Stimulated activated CD4-positive, alpha-beta T cell treated with anti-CD3 and anti-CD28 coated beads, Interleukin-12 subunit alpha, Interleukin-12 subunit beta, amount 100 ng/mL, for 48 hours (primary cell): ENCODE results near the gene SMIM7.

Experiments
- DNase-seq, 3 donors: peaks; one replicate each; pipeline ENCODE4 v3.0.0-alpha.2; 2020; ENCODE audit warnings: low read depth in 2 of 3, low spot score in 1 of 3

SMIM7 gene

DNA sequence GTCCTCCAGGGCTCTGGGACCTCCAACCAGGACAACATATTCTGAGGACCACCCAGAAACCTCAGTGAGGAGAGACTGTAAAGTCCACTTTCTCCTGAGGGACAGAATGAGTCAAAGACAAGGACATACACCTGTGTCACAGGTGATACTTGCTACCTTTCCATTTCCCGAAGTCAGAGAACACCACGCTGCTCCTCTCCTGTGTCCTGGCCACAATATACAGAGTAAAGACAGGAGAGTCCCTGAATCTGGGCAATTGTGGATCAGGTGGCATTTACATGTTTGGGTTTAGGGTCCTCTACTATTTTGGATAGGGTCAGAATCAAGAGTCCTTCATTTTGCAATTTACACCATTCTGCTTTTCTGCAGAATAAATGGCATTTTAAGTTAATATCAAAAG is 36.9 kb downstream of the SMIM7 start:
- DNase-seq, result no peak

DNA sequence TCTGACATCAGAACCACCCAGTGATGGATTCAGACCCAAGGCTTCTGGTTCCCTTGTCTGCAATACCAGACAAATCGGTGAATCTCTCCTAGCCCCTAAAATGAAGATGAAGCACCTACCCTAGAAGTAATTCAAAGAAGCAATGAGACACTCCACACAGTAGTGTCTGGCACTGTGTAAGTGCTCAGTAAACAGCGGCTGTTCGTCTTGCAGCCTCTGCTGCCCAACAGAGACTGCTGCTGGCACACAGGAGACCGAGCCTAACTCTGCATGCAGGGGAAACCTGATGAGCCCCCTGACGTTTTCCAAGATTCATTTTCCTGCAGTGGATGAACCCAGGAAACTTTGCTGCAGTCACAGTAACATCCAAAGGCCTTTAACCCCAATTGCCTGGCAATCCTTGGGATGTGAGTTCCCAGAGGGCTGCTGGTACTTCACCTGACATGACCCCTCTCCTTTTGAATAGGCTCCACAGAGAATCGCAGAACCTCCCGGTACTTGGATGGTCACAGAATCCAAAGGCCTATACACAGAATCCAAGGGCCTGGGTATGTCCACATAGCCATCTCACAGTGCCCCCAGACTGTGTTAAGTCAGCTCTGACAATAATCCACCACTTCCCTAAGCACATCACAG is 38.7 kb downstream of the SMIM7 start:
- DNase-seq, result no peak

DNA sequence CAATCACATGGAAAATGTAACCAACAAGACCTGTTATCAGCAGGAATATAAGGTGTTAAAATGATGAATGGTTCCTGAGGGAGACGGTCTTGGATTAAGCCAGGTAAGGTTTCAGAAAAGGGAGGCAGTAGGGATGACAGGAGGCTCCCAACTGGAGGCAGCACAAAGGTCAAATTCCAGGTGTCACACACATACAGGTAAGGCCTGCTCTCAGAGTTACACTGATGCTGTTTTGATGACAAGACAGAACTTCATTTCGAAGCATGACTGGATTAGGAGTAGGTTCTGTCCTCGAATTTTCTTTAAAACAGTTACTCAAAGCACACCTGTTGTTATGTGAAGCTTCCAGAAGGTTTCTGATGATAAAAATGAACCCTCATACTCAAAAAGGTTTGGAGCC is 39.4 kb downstream of the SMIM7 start:
- no peak for DNase-seq

GRCh38 chr19:16620018-16620417 is 39.9 kb downstream of the SMIM7 start:
- DNase-seq, result no peak

DNA sequence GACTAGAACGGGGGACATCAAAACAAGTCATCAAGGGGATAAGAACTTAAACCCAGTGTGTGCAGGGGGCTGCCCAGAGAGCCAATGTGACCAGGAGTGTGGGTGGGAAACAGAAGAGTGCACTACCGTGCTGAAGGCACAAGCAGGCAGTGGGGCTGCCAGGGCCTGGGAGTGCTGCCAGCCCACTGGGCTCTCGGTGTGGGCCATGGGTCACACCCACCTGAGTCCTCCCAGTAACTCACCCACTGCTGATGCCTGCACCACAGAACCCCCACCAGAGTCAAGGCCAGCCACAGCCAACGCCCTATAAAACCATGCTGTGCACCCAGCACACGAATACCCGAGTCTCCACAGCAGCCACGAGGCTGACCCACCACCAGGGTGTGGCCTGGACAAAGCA is 40.5 kb downstream of the SMIM7 start:
- DNase-seq, result no peak

GRCh38 chr19:16618248-16618647 is 41.7 kb downstream of the SMIM7 start:
- DNase-seq, result no peak

DNA sequence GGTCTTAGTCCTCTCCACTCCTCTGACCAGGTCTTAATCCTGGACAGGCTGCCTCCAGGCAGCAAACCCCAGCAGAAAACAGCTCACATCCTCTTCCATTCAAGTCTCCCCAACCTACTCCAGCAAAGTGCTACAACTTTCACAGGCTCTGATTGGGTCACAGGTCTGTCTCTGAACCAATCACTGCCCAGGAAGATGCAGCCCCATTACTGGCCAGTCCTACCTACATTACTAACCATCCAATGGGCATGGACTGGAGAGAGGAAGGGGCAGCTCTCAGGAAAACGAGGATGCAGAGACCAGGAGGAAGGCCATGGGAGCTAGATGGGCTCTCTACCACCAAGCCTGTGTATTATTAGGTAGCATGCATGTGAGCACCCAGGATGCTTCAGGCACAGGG is 44.1 kb downstream of the SMIM7 start:
- DNase-seq, result no peak

DNA sequence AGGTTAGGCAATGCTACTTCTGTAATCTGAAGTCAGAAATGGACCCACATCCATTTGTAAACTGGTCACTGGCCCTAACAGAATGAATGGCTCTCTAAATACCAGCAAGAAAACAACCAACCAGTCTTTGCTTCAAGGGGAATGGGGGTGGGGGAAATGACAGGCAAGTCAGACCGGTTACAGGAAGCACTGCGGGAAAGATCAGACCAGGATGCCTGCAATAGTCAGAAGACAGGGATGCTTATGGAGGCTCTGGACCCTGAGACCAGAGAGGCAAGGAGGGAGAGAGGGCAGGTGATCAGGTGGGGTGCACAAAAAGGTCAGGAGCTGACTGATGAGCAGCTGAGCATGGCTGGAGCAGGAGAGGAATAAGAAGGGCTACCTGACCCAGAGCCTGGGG is 45.0 kb downstream of the SMIM7 start:
- no peak for DNase-seq

GRCh38 chr19:16613841-16614240 is 46.1 kb downstream of the SMIM7 start:
- DNase-seq, result no peak

DNA sequence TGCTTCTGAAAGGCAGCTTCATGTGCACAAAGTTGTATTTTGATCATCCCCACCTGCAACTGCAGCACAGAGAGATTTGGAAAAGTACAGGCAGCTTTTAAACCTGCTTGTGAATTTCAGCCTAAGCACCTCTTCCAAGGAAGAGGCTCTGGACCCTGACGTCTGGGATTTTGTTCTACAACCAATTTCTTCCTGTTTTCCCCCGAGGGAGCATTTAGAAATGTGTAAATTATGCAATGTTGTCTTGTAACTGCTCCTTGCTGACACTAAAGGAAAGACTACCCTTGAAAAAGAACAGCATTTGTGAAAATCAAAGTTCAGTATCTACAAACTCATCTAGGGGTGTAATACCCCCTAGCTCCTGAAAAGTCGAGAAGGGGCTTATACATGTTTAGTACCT is 47.3 kb downstream of the SMIM7 start:
- no peak for DNase-seq

GRCh38 chr19:16611121-16611520 is 48.8 kb downstream of the SMIM7 start:
- DNase-seq, result no peak

GRCh38 chr19:16609511-16610200 is 50.3 kb downstream of the SMIM7 start:
- no peak for DNase-seq

- DNase-seq, result no peak
These were observed 51.6 kb downstream of the SMIM7 start for GRCh38 chr19:16608290-16608739.

- no peak for DNase-seq
These were observed 52.1 kb downstream of the SMIM7 start for GRCh38 chr19:16607819-16608218.

DNA sequence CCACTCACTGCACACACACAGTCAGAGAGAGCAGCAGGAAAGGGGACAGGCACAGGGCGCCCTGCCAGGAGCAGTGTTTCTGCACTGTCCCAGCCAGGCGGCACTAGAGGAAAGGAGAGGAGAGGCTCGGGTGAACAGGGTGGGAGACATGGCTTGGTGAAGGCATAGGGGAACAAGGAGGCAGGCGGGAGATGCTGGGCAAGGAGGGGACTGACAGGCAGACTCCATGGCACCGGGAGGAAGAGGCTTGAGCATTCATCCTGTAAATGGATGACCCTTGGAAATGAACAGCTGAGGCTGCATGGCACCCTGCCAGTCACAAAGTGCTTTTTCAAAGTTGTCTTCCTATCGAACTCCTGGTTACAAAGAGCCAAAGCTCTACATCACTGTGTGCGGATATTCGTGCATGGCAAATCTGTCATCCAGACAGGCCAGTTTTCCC is 54.4 kb downstream of the SMIM7 start:
- no peak for DNase-seq

- no peak for DNase-seq
These were observed 54.8 kb downstream of the SMIM7 start for GRCh38 chr19:16605115-16605514.

- no peak for DNase-seq
These were observed 55.3 kb downstream of the SMIM7 start for GRCh38 chr19:16604615-16605014.

- no peak for DNase-seq
These were observed 56.9 kb downstream of the SMIM7 start for GRCh38 chr19:16603090-16603489.

DNA sequence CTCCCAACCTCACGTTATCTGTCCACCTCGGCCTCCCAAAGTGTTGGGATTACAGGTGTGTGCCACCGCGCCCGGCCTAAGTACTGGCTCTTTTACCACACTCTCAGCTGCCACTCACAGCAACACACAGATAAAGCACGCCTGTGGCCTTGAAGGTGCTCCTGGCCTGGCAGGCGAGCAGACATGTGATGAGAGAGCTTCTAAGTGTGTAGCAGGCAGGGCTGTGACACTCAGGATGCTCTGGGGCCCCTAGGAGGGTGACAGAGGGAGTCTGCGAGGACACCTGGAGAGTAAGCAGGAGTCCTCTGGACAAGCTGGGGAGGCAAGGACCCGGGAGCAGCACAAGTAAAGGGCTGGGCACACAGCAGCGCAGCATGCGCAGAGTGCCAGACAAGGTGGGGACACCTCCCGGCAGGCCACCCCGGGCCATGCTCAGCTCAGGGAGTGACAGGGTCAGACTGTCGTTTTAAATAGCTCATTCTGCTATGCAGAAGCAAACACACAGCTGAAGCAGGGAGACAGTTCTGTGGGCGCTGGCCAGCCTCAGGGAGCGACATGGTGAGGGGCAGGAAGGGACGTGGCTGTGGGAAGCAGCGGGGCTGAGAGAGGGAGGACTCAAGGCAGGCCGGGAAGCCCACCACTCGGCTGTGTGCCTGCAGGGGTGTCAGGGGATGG is 58.4 kb downstream of the SMIM7 start:
- no peak for DNase-seq

DNA sequence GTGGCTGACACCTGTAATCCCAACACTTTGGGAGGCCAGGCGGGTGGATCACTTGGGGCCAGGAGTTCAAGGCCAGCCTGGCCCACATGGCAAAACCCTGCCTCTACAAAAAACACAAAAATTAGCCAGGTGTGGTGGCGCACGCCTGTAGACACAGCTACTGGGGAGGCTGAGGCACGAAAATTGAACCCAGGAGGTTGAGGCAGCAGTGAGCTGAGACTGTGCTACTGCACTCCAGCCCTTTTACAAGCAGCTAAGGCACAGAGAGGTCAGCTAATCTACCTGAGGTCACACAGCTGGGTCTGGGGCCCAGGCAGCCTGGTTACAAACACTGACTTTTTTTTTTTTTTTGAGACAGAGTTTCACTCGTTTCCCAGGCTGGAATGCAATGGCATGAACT is 59.1 kb downstream of the SMIM7 start:
- DNase-seq, result no peak

DNA sequence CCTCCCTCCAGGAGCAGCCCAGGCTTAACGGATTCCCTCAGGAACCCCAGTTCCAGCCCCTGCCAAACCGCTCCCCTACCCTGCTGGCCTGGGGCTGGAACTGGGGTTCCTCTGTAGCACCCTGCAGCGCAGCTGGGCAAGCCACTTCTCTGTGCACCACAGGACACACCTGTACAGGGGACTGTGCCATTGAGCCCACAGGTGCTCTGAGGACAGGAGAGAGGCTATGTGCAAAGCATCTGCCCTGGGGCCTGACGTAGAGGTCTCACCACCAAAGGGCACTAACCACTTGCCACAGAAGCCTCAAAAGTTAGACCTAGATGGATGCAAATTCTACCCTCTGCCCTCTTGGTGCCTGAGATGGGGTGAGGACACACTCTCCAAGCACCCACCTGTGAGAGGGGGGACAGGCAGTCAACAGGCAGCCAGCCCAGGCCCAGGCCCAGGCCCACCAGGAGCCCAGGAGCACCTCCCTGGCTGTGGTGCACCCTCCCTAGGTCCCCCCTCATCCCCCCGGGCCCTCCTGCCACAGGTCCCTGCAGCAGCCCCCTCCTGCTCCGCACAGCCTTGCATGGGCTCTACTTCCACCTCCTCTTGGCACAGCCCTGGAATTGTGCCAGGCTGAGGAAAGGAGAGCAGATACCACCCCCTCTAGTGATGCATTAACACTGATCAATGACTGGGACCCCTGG is 60.1 kb downstream of the SMIM7 start:
- no peak for DNase-seq

DNA sequence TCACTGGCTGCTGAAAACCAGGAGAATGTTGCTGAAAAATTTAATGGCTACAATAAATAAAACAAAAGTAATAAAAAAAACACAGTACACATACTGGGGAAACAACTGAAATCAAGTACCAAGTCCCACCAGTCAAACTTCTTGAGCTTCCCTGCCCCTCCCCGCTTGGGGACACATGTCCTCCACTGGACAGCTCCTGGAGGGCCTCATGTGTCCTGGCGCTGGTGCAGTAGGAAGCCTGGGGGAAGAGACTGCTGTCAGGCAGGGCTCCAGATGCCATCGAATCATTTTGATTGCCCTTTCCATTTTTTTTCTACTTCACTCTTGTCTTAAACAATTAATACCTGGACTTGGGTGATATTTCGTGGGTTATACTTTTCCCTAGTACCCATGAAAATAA is 61.1 kb downstream of the SMIM7 start:
- DNase-seq, result no peak
